ENCODE data around the gene C9orf72. TPM values are rescaled to one million over a fixed set of nuclear protein-coding genes. Genes with fewer than 3 reads are reported as not detected.
A peak's percentile ranks its signal among the peaks of the same experiment; 100 is the strongest.

Gene C9orf72
- total RNA-seq, 1 donor from 2014 or later: 20.3 TPM

DNA sequence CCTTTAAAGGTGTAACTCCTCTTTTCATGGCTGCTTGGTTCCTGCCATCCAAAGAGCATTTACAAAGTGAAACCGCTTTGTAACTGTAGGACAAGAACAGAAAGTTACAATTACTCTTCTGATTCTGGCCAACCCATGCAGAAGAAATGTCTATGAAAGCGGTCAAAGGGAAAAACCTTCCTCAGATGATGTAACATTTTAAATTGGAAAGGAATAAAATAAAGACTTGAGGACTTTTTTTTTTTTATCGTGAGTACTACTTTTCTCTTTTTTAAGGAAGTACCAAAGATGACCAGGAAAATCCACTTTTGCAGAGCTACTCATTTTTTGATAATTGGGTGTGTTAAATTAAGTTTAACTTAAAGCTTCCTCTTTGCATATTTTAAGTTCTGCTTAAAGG is 13.0 kb upstream of the C9orf72 start:
- H3K27me3 ChIP-seq (ENCODE audit: control insufficient read depth, insufficient read depth, low read length): no peaks in the 10 kb centered on the region
- no peak overlapping the region for H3K4me3 ChIP-seq (ENCODE audit: low read depth, low read length)
- FAIRE-seq (no peak), DNase-seq (ENCODE audit: low read depth) (no peak)
- TF ChIP-seq, protein P1, sequence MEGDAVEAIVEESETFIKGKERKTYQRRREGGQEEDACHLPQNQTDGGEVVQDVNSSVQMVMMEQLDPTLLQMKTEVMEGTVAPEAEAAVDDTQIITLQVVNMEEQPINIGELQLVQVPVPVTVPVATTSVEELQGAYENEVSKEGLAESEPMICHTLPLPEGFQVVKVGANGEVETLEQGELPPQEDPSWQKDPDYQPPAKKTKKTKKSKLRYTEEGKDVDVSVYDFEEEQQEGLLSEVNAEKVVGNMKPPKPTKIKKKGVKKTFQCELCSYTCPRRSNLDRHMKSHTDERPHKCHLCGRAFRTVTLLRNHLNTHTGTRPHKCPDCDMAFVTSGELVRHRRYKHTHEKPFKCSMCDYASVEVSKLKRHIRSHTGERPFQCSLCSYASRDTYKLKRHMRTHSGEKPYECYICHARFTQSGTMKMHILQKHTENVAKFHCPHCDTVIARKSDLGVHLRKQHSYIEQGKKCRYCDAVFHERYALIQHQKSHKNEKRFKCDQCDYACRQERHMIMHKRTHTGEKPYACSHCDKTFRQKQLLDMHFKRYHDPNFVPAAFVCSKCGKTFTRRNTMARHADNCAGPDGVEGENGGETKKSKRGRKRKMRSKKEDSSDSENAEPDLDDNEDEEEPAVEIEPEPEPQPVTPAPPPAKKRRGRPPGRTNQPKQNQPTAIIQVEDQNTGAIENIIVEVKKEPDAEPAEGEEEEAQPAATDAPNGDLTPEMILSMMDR (IDR thresholded peaks at IDR 0.05; ENCODE audit: insufficient read depth, low read length, severe bottlenecking): no peak
- H3K36me3 ChIP-seq (ENCODE audit: control insufficient read depth, insufficient read depth, low read length): no peaks in the 10 kb centered on the region

DNA sequence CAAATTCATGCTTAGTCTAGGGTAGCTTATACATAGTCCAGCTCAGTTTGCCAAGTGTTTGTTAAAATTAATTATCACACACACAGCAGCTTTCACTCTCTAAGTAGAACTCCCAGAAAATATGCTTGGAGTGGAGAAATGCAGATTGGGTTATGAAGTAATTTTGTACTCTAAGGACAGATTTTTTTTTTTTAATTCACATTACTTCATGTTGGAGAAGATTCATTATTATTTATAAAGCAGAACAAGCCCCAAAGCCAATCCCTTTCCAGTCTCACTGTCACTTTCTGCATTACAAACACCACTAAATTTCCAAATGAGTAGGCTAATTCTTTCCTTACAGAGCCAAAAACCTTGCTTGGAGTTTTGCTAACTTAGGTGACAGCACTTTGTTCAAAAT is 11.7 kb upstream of the C9orf72 start:
- Histone ChIP-seq H3K27me3 (ENCODE audit: control insufficient read depth, insufficient read depth, low read length) (no peaks in the 10 kb centered on the region), H3K4me3 (ENCODE audit: low read depth, low read length) (no peak overlapping the region), H3K36me3 (ENCODE audit: control insufficient read depth, insufficient read depth, low read length) (no peaks in the 10 kb centered on the region)
- FAIRE-seq (no peak), DNase-seq (ENCODE audit: low read depth) (no peak)
- TF ChIP-seq, protein P1 (IDR thresholded peaks at IDR 0.05; ENCODE audit: insufficient read depth, low read length, severe bottlenecking): no peak

DNA sequence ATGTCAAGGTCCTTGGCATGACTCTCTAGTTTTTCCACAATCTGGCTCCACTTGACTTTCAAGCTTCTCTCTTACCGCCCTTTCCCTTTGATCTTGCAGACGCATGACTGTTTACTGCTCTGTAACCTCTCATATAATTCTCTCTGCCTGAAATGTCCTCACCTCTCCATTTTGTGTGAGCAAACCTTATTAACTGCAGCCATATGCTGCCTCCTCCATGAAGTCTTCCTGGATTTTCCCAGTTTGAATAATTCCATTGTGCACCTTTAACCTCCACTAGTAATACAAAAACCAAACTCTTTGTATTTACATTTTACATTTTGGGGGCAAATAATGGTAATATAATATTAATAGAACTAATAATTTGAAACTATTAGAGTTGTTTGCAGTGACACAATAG is 9.5 kb upstream of the C9orf72 start:
- Histone ChIP-seq H3K36me3 (ENCODE audit: control insufficient read depth, insufficient read depth, low read length) (no peaks in the 10 kb centered on the region), H3K4me3 (ENCODE audit: low read depth, low read length) (no peak overlapping the region), H3K27me3 (ENCODE audit: control insufficient read depth, insufficient read depth, low read length) (no peaks in the 10 kb centered on the region)
- TF ChIP-seq, protein P1 (IDR thresholded peaks at IDR 0.05; ENCODE audit: insufficient read depth, low read length, severe bottlenecking): no peak
- no peak for DNase-seq (ENCODE audit: low read depth)
- no peak for FAIRE-seq

DNA sequence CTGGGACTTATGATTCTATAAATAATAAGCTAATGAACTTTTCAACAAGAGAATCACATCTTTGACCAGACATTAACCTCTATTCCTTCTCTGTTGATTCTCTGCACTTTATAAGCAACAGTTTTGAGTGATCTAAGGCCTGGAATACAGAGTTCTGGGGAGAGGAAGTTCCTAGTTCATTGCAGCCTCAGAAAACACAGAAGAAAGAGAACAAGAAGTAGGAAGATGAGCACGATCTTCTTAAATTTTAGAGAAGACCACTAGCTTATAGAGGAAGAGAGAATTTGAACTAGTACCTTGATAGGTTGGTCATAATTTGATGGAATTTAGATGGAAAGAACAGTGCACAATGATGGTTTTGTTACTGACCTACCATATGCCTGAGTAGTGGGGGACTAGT is 8.5 kb upstream of the C9orf72 start:
- TF ChIP-seq, protein P1 (IDR thresholded peaks at IDR 0.05; ENCODE audit: insufficient read depth, low read length, severe bottlenecking): no peak
- DNase-seq (ENCODE audit: low read depth): no peak
- Histone ChIP-seq H3K4me3 (ENCODE audit: low read depth, low read length) (no peak overlapping the region), H3K36me3 (ENCODE audit: control insufficient read depth, insufficient read depth, low read length) (no peaks in the 10 kb centered on the region), H3K27me3 (ENCODE audit: control insufficient read depth, insufficient read depth, low read length) (no peaks in the 10 kb centered on the region)
- no peak for FAIRE-seq

DNA sequence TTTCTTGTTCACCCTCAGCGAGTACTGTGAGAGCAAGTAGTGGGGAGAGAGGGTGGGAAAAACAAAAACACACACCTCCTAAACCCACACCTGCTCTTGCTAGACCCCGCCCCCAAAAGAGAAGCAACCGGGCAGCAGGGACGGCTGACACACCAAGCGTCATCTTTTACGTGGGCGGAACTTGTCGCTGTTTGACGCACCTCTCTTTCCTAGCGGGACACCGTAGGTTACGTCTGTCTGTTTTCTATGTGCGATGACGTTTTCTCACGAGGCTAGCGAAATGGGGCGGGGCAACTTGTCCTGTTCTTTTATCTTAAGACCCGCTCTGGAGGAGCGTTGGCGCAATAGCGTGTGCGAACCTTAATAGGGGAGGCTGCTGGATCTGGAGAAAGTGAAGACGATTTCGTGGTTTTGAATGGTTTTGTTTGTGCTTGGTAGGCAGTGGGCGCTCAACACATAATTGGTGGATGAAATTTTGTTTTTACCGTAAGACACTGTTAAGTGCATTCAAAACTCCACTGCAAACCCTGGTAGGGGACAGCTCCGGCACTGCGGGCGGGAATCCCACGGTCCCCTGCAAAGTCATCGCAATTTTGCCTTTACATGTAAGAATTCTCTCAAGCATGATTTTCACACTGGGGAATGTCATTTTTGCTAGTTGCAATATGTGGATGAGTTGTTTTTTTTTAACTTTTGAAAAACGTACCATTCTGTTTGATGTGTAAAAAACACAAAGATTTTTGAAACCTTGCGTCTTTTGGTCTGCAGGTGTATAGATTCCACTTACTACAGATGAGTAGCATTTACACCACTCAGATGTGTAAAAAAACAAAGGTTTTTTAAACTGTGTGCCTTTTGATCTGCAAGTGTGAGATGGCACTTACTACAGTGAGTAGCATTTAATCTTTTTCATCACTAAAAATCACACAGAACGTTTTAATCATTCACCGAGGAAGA is 631 bp upstream of the C9orf72 start:
- DNase-seq (ENCODE audit: low read depth) (peak; percentile 99), FAIRE-seq (peak; percentile 36)
- Histone ChIP-seq H3K27me3 (ENCODE audit: control insufficient read depth, insufficient read depth, low read length) (no peaks in the 10 kb centered on the region), H3K36me3 (ENCODE audit: control insufficient read depth, insufficient read depth, low read length) (no peaks in the 10 kb centered on the region), H3K4me3 (ENCODE audit: low read depth, low read length) (peak overlapping the region; percentile 60)
- TF ChIP-seq, protein P1 (IDR thresholded peaks at IDR 0.05; ENCODE audit: insufficient read depth, low read length, severe bottlenecking): no peak

Measured in bronchial epithelial cell (primary cell).